HCT116 (cell line): ENCODE data around the gene ADARB1.

Source experiments
- CTCF ChIP-seq, 3 experiments: fragments of 200-600 bp in 1 of 3; sonication (generic) in 1 of 3; IDR thresholded peaks in 2 of 3; conservative IDR thresholded peaks in 1 of 3; 2 replicates each; pipeline ENCODE4 v1.5.1; 2012 to 2017; ENCODE audit warnings: low read depth in 2 of 3, low read length in 2 of 3, antibody characterized with exemption in 1 of 3, borderline replicate concordance in 1 of 3, control low read depth in 1 of 3, mild to moderate bottlenecking in 1 of 3, mixed read lengths in 1 of 3, mixed run types in 1 of 3, moderate library complexity in 1 of 3; ENCODE audit not compliant: insufficient read depth in 1 of 3
- EZH2 ChIP-seq: fragments of 200-600 bp; sonication (generic); IDR thresholded peaks from 2 replicates; pipeline ENCODE4 v1.6.1; 2017; ENCODE audit warnings: antibody characterized with exemption, mixed run types
- SP1 ChIP-seq: IDR thresholded peaks from 2 replicates; pipeline ENCODE4 v1.6.1; 2012; ENCODE audit warnings: low read depth
- ZNF274 ChIP-seq: fragments of 200-500 bp; sonication (Bioruptor generic); IDR thresholded peaks from 2 replicates; pipeline ENCODE4 v1.6.1; 2014; ENCODE audit warnings: mild to moderate bottlenecking, low read depth, low read length, inconsistent platforms
- TF ChIP-seq, protein P1 (sequence below): IDR thresholded peaks from 2 replicates; pipeline ENCODE4 v1.6.1; 2012

DNA sequence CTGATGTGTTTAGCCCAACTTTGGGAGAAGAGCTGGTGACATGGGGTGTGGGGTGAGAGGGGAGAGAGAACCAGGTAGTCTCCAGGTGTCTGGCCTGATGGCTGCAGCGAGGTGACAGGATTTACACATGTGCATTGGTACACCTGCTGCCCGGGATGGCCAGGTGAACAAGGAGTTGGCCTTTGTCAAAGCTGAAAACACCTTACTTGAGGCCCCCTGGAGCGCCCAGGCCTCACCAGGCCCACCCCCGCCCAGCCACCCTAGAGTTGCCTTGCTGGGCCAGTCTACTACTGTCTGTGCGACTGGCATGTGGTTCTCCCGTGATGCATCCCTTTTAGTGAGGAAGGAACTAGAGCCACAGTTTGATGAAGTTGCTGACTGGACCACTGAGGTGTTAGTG, 90.5 kb downstream of the ADARB1 start:
- TF ChIP-seq ZNF274 (no peak), CTCF (IDR thresholded peaks at IDR 0.05 in 2 of 3, conservative IDR thresholded peaks at IDR 0.05 in 1 of 3; ENCODE audit: borderline replicate concordance in 1 of 3, insufficient read depth in 1 of 3, low read depth in 2 of 3, low read length in 2 of 3) (no peak), EZH2 (no peak), SP1 (no peak)
- TF ChIP-seq, protein P1, sequence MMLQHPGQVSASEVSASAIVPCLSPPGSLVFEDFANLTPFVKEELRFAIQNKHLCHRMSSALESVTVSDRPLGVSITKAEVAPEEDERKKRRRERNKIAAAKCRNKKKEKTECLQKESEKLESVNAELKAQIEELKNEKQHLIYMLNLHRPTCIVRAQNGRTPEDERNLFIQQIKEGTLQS: no peak
